Measurements from ENCODE around the gene CFAP46.

DNA sequence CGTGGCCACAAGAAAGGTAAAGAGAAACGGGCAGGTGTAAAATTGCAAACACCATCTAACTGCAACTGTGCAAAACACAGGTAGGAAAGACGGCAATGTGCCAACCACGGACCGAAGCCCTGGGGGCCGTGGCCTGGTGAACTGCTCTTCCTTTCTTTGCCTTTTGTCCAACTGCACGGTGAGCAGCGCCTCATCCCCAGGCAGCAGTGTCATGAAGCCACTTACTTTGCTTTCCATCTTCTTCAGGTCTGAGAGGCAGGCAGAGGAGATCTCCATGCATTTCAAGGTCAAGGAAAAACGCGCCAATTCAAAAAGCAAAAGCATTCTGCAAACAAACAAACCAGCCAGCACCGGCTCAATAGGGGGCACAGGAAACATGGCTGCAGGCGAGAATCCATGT, 12.9 kb downstream of the CFAP46 start:
- TF ChIP-seq, protein P1, sequence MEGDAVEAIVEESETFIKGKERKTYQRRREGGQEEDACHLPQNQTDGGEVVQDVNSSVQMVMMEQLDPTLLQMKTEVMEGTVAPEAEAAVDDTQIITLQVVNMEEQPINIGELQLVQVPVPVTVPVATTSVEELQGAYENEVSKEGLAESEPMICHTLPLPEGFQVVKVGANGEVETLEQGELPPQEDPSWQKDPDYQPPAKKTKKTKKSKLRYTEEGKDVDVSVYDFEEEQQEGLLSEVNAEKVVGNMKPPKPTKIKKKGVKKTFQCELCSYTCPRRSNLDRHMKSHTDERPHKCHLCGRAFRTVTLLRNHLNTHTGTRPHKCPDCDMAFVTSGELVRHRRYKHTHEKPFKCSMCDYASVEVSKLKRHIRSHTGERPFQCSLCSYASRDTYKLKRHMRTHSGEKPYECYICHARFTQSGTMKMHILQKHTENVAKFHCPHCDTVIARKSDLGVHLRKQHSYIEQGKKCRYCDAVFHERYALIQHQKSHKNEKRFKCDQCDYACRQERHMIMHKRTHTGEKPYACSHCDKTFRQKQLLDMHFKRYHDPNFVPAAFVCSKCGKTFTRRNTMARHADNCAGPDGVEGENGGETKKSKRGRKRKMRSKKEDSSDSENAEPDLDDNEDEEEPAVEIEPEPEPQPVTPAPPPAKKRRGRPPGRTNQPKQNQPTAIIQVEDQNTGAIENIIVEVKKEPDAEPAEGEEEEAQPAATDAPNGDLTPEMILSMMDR (conservative IDR thresholded peaks at IDR 0.05; ENCODE audit: low read length) = no peak
- TF ChIP-seq EZH2phosphoT487 (IDR thresholded peaks at IDR 0.05; ENCODE audit: borderline replicate concordance, low read depth, low read length) = no peak
